KMS-11 (cell line): ENCODE measurements around the gene WRAP53.

Source experiments
- H2AFZ ChIP-seq: fragments of 200-600 bp; sonication (generic); 2 replicates; pipeline ENCODE4 v1.6.1; 2016; ENCODE audit warnings: antibody characterized with exemption, mixed run types, low read depth
- H3K27ac ChIP-seq: fragments of 200-600 bp; sonication (generic); 2 replicates; pipeline ENCODE4 v1.6.1; 2016; ENCODE audit warnings: mild to moderate bottlenecking, mixed run types
- H3K27me3 ChIP-seq: fragments of 200-600 bp; sonication (generic); 2 replicates; pipeline ENCODE4 v1.6.1; 2017; ENCODE audit warnings: mild to moderate bottlenecking, low read depth, mixed run types, moderate library complexity; ENCODE audit not compliant: insufficient read depth
- H3K36me3 ChIP-seq: fragments of 200-600 bp; sonication (generic); 2 replicates; pipeline ENCODE4 v1.6.1; 2017; ENCODE audit warnings: mild to moderate bottlenecking, mixed run types; ENCODE audit not compliant: insufficient read depth
- H3K4me1 ChIP-seq: fragments of 200-600 bp; sonication (generic); 2 replicates; pipeline ENCODE4 v1.6.1; 2016; ENCODE audit warnings: mild to moderate bottlenecking, low read depth, mixed run types; ENCODE audit not compliant: poor library complexity, severe bottlenecking
- H3K4me2 ChIP-seq: fragments of 200-600 bp; sonication (generic); 2 replicates; pipeline ENCODE4 v1.7.0; 2016; ENCODE audit warnings: mild to moderate bottlenecking, mixed run types
- H3K4me3 ChIP-seq: fragments of 200-600 bp; sonication (generic); IDR thresholded peaks from 2 replicates; pipeline ENCODE4 v1.6.1; 2017; ENCODE audit warnings: low read depth, low read length, mixed read lengths; ENCODE audit not compliant: insufficient read depth
- H3K79me2 ChIP-seq: fragments of 200-600 bp; sonication (generic); 2 replicates; pipeline ENCODE4 v1.6.1; 2016; ENCODE audit warnings: low read depth, mixed run types; ENCODE audit not compliant: insufficient read depth
- H3K9ac ChIP-seq: fragments of 200-600 bp; sonication (generic); 2 replicates; pipeline ENCODE4 v1.6.1; 2016; ENCODE audit warnings: mild to moderate bottlenecking, mixed run types
- H4K20me1 ChIP-seq: fragments of 200-600 bp; sonication (generic); 2 replicates; pipeline ENCODE4 v1.6.1; 2016; ENCODE audit warnings: mild to moderate bottlenecking, mixed run types; ENCODE audit not compliant: insufficient read depth
- TF ChIP-seq, protein P1 (sequence below): fragments of 200-600 bp; sonication (generic); conservative IDR thresholded peaks from 2 replicates; pipeline ENCODE4 v1.6.1; 2017; ENCODE audit warnings: low read depth, mild to moderate bottlenecking, antibody characterized with exemption, low read length, moderate library complexity, mixed read lengths

The WRAP53 gene

DNA sequence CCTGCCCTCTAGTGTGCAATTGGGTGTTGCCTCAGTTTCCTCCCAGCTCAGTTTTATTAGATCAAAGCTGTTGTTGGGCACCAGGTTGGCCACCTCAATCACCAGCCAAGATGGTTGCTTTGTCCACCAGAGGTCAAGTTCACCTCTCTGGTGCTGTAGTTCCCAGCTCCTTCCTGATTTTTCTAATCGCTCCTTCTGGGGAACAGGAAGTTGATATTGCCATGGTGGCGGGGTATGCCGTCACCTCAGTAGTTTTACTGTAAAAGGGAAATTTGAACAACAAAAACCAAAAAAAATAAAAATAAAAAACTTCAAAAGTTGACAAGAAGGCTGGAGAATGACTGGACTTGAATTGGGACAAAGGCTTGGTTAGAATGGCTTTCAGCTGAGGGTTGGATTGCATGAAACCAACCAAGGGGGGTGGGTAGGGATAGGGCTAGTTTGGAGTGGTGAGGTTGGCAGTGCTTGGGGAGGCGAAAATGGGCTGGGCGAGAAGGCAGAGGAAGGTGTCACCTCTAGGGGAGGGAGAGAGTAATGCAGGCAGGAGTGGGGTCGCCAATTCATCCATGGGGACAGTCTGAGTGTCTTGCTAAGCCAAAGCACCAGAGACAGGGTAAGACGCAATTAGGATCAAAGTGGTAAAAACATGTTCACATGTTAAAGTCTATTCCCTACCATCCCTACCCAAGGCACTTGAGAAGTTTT is 22.9 kb downstream of the WRAP53 start:
- TF ChIP-seq, protein P1, sequence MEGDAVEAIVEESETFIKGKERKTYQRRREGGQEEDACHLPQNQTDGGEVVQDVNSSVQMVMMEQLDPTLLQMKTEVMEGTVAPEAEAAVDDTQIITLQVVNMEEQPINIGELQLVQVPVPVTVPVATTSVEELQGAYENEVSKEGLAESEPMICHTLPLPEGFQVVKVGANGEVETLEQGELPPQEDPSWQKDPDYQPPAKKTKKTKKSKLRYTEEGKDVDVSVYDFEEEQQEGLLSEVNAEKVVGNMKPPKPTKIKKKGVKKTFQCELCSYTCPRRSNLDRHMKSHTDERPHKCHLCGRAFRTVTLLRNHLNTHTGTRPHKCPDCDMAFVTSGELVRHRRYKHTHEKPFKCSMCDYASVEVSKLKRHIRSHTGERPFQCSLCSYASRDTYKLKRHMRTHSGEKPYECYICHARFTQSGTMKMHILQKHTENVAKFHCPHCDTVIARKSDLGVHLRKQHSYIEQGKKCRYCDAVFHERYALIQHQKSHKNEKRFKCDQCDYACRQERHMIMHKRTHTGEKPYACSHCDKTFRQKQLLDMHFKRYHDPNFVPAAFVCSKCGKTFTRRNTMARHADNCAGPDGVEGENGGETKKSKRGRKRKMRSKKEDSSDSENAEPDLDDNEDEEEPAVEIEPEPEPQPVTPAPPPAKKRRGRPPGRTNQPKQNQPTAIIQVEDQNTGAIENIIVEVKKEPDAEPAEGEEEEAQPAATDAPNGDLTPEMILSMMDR: no peak
- no peaks in the 10 kb centered on the region for H3K79me2 ChIP-seq
- H3K4me1 ChIP-seq: no peaks in the 10 kb centered on the region
- H3K4me2 ChIP-seq: no peak overlapping the region
- no peaks in the 10 kb centered on the region for H3K27me3 ChIP-seq
- H2AFZ ChIP-seq: no peak overlapping the region
- H4K20me1 ChIP-seq: no peaks in the 10 kb centered on the region
- no peak overlapping the region for H3K4me3 ChIP-seq
- H3K27ac ChIP-seq: no peak overlapping the region
- H3K36me3 ChIP-seq: no peaks in the 10 kb centered on the region
- no peak overlapping the region for H3K9ac ChIP-seq

- H4K20me1 ChIP-seq: no peaks in the 10 kb centered on the region
- TF ChIP-seq, protein P1: no peak
- H3K9ac ChIP-seq: no peak overlapping the region
- no peak overlapping the region for H3K27ac ChIP-seq
- H3K4me1 ChIP-seq: no peaks in the 10 kb centered on the region
- H3K4me2 ChIP-seq: no peak overlapping the region
- H3K36me3 ChIP-seq: no peaks in the 10 kb centered on the region
- no peak overlapping the region for H3K4me3 ChIP-seq
- H3K27me3 ChIP-seq: no peaks in the 10 kb centered on the region
- no peaks in the 10 kb centered on the region for H3K79me2 ChIP-seq
- no peak overlapping the region for H2AFZ ChIP-seq
Observed at GRCh38 chr17:7712111-7712771, 24.0 kb downstream of the WRAP53 start.

DNA sequence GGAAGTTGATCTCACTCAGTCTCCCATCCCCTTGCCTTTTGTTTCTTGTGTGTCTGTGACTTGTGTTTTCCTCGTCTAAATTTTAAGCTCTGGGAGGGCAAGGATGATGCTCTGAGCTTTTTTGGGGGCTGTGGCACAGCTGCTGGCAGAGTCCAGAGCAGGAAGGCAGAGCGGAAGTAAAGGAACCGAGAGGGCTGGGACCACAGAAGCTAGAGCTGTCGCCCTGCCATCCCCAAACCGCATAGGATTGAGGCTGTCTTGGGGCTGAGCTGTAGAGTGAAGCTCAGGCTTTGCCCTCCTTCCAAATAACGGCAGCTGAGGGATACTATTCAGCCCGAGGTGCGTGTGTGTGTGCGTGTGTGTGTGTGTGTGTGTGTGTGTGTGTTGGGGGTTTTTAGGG is 25.5 kb downstream of the WRAP53 start:
- no peak overlapping the region for H3K4me3 ChIP-seq
- no peaks in the 10 kb centered on the region for H3K27me3 ChIP-seq
- H2AFZ ChIP-seq: no peak overlapping the region
- H3K27ac ChIP-seq: no peak overlapping the region
- H3K9ac ChIP-seq: no peak overlapping the region
- H4K20me1 ChIP-seq: no peaks in the 10 kb centered on the region
- no peaks in the 10 kb centered on the region for H3K36me3 ChIP-seq
- H3K4me2 ChIP-seq: no peak overlapping the region
- TF ChIP-seq, protein P1: no peak
- no peaks in the 10 kb centered on the region for H3K79me2 ChIP-seq
- no peaks in the 10 kb centered on the region for H3K4me1 ChIP-seq

- no peak overlapping the region for H3K4me3 ChIP-seq
- H3K9ac ChIP-seq: no peak overlapping the region
- no peaks in the 10 kb centered on the region for H3K79me2 ChIP-seq
- no peaks in the 10 kb centered on the region for H3K27me3 ChIP-seq
- no peaks in the 10 kb centered on the region for H4K20me1 ChIP-seq
- H3K27ac ChIP-seq: no peak overlapping the region
- no peaks in the 10 kb centered on the region for H3K4me1 ChIP-seq
- no peak overlapping the region for H2AFZ ChIP-seq
- H3K4me2 ChIP-seq: no peak overlapping the region
- H3K36me3 ChIP-seq: no peaks in the 10 kb centered on the region
- TF ChIP-seq, protein P1: no peak
Observed at GRCh38 chr17:7714721-7715594, 26.7 kb downstream of the WRAP53 start.
